Glomerular visceral epithelial cell (primary cell): ENCODE measurements around the gene SPATA16.
"Not testable (repeated sequence)": the region's sequence is repeated elsewhere in the genome, so short reads cannot be mapped to it uniquely, and the experiment has no call there.

ENCODE experiments used
- DNase-seq: peaks from one replicate; pipeline ENCODE4 v3.0.0-alpha.2; 2016; ENCODE audit errors: extremely low spot score

SPATA16 gene

DNA sequence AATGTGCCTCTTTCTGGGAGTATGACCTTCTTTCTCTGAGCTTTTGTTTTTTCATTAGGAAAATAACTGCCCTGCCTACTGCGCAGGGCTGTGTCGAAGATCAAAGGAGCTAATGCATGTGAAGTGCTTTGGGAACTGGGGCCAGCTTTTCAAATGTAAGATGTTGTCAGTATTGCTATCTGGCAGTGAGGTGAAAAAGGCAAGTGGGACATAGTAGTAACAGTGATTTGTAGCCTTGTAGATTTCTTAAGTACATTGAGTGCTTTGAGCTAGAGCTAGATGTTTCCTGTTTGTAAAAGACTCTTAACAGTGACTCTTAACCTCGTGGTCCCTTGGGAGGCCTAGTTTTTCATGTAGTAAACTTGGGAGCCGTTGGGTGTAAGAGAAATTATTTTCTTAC, 264.0 kb downstream of the SPATA16 start:
- no peak for DNase-seq

DNA sequence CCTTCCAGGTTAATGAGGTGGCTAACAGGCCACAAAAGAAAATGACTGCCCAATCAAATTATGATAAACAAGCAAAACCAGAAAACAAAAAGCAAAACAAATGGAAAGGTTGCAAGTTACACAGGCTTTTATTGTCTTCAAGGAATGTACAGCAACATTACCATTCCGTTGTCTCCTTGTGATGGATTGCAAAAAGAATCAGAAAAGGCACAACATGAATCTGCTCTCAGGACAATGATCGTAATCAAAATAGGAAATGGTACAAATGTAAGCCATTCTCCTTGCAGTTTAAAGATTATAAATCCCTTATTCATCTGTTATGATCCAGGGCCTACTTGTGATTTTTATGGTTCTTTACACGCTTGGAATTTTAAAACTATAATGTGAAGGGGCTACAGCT, 264.7 kb downstream of the SPATA16 start:
- DNase-seq, result no peak

DNA sequence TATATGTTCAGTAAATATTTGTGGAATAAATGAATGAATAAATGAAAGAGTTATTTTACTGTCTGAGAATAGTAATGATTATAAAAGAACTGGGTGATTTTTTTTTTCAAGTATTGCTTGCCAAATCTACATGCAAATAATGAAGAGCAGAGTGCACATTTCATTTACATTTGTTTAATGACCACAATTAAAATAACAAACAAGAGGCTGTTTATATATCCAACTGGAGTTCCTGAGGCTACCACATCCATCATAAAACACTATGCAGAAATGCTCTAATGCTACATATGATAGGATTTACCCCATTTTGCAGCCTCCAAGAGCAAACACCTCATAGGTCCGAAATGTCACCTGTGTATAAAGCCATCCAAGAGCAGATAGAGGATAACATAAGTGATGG, 266.0 kb downstream of the SPATA16 start:
- DNase-seq, result no peak

DNA sequence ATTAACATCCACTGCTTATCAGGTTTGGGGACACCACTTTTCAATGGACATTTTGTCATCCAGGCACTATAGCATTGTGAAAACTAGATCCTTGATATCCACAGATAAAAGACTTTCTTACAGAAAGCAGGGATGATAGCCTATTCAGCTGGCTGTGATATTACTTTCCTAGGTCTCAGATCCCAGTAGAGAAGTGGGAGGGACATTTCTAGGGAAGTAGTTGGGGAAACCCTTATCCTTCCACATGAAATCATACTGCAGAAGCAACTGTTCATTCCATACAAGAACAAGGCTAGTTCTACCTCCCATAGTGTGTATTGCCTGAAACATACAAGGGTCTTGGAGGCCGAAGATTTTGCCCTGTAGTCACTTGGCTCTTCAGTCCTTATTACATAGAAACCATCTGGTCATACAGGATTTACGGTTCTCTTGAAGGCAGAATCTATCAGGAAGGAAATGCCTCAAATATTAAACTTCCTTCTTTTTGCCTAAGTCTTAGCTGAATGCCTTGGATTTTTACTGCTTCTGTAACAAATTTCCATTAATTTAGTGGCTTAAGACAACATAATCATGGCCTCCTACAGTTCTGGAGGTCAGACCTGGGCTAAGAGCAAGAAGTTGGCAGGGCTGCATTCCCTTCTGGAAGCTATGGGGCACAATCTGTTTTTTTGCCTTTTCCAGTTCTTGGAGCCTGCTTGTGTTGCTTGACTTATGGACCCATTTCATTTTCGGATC, 271.1 kb downstream of the SPATA16 start:
- no peak for DNase-seq

DNA sequence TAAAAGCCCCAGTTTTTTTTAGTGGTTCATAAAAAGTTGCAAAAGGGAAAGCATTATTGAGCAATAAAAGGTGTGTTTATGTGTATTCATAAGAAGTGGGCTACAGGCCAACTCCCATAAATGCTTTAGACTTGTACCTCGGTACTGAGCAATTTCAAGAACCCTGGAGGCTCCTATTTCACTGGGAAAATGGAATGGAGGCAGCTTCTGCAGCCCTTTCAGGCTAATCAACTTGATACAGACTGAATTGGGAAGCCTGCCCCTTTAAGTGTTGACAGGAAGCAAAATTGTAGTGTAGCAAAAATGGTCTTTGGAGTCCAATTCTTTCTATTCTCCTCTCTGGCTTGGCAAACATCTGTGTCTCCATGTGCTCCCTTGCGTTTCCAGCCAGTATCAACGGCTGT, 271.7 kb downstream of the SPATA16 start:
- no peak for DNase-seq

DNA sequence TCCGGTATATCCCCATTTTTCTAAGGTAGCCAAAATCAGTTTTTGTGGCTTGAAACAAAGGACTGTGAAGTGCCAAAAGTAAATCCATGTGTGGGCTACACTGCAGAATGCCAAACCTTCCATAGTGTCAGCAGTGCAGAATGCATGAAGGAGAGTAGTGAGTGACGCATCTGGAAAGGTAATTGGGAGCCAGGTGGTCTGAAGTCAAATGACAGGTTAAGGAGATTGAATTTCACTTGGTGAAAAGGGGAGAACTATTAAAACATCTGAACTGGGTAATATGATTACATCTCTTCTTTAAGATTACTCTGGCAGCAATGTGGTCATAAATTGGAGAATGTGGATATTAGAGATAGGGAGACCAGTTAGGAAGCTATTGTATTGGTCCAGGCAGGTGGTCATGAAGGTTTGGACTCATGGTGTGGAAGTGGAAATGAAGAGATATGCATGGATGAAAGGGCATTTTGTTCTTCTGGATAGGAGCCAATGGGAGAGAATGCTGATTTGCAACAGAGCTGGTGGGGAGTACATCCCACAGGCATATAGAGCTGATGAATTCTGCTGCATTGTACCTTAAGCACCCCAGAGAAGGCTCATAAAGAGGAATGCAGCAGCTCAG, 272.3 kb downstream of the SPATA16 start:
- DNase-seq, result no peak

DNA sequence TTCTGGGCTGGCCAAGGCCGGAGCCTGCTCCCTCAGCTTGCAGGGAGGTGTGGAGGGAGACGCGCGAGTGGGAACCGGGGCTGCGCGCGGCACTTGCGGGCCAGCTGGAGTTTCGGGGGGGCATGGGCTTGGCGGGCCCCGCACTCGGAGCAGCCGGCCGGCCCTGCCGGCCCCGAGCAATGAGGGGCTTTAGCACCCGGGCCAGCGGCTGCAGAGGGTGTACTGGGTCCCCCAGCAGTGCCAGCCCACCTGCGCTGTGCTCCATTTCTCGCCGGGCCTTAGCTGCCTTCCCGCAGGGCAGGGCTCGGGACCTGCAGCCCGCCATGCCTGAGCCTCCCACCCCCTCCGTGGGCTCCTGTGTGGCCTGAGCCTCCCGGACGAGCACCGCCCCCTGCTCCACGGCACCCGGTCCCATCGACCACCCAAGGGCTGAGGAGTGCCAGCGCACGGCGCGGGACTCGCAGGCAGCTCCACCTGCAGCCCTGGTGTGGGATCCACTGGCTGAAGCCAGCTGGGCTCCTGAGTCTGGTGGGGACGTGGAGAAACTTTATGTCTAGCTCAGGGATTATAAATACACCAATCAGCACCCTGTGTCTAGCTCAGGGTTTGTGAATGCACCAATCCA, 274.2 kb downstream of the SPATA16 start:
- not testable (repeated sequence) for DNase-seq

DNA sequence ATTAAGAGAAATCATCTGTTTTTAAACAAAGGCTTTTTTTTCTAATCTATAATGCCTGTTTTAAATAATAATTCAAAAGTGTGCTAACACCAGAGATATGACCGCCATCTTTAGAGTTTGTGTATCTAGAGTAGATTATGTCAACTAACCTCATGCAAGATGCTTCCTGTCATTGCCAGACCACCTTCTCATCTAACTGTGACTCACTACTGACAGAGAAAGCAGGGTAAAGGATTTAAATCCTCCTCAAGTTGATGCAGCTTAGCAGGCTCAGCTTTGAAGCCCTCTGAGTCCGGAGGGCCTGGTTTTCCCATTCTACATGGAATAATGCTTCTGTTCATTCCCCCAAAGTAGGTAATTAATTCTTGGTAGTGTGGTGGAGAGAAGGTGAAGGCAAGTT, 282.0 kb downstream of the SPATA16 start:
- DNase-seq, result no peak

DNA sequence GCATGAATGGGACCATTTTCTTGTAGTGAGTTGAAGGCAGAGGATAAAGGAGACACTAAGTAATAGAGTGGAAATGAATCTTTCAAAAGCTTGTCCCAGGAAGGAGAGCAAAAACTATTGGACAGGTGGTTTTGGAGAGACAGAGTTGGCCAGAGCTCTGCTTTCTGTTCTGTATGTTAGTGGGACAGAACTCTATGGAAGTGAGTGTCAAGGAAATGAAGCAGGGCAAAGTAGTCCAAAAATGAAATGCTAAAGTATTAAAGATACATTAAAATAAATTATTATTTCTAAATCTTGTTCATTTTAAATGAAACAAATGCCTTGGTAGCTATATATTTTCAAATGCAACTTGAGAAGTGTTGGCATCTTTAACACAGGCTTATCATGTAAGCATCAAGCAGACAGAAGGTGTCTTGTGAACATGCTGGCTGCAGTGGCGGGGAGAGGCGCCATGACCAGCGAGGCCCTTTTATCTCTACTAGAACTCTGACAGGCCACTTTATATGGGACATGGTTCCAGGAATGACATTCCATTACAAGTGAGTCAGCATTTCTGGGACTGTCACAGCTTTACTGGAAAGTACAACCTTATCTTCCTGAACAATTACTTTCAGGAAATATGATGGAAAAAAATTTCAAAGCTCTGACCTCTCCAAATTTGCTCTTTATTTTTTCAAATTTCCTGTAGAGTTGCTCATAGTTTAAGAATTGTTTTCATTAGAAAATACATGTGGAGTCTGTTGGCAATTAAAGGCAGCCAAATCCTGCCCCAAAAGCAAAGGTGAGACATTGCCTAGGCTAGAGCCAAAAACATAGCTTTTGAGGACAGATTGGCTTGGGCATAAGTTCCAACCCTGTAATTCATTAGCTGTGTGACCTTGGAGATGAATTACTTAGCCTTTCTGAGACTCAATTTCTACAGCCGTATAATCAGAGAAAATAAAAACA, 284.0 kb downstream of the SPATA16 start:
- DNase-seq, result peak; percentile 8

DNA sequence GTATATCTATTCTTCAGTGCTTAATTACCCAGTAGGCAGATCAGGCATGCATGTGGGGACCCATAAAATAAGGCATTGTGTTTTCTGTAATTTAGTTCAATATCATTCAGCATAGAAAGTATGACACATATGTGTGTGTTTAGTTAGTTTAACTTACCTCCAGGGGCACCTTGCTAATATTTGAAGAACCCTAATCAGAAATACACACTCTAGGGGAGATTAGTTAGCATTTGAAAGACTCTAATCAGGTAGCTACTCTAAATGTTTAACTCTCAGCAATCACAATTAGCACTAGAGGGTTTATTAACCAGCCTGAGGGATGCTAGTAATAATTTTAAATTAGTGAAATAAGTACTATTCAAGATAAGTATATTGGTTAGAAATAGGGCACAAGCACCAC, 286.0 kb downstream of the SPATA16 start:
- no peak for DNase-seq

DNA sequence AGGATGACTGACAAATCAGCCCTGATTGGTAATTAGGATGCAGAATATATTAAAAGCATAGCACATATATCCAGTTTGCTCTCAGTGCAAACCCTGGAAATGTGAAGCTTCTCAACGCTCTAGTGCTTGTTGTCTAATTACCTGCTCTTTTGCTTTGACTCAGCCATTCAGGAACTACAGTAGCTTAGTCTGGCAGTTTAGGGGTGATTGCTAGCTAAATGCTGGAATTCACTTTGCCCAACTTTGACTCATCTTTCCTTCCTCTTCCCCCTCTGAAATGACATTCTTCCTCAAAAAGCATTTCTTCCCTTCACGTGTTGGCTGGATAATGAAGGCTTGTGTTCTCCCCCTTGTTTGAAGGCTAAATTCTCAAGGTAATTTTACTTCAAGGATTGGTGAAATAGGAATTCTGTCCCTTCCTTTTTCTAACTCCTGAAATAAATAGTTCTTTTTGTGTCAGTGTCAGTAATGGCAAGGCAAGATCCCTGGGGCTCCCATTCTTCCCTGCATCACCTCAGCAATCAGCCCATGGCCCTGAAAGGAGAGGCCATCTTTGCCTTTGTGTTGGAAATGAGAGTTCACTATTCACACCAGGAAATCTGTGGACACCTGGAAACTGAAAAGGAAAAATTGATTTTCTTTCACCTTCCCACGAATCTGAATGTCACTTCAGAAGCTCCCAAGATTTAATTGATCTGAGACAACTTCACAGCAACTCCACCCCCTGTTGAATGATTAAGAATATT, 286.9 kb downstream of the SPATA16 start:
- DNase-seq, result no peak

DNA sequence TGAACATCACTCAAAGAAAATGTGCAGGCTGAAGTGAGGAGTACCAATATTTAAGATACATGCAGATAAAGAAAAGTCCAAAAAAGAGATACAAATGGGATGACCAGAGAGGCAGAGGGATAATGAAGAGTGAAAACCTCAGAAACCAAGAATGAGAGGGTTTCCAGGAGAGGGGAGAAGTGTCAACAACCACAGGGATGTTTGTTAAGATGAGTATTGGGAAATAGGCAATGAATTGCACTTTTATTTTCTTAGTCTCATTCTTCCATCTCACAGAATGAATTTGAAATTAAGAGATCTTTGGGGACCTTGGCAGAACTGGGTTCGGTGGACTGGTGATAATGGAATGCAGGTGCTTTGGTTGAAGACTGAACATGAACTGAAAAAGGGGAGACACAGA, 288.0 kb downstream of the SPATA16 start:
- no peak for DNase-seq

DNA sequence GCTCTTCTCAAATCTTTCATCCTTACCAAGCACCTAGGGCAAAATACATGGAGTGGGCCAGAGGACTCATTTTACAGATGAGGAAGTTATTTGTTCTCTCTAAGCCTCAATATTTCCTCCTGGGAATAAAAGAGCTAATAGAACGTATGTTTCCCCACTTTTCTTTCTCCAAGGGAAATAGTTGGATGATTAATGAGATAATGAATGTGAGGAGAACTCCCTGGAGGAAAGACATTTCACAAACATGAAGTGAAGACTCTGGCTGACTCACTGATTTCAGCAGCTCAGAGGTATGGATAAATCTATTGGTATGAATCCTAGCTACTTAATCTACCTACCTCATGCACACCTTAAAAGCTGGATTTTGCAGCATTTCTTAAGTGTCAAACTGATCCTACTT, 292.1 kb downstream of the SPATA16 start:
- peak; percentile 18 for DNase-seq

DNA sequence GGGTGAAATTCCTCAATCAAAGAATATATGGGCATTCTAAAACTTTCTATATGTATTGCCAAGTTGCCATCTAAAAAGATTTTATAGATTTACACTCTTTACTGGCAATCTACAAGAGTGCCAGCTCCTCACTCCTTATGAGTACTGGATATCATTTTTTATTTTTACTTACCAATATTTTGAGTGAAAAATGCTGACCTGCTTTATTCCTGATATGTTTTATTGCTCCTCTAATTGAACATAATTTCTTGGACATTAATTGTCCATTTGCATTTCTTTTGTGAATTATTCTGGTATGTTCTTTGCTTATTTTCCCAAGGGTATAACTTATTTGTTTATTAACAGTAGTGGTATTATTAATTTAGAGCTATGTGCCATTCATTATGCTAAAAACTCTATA, 293.7 kb downstream of the SPATA16 start:
- no peak for DNase-seq

DNA sequence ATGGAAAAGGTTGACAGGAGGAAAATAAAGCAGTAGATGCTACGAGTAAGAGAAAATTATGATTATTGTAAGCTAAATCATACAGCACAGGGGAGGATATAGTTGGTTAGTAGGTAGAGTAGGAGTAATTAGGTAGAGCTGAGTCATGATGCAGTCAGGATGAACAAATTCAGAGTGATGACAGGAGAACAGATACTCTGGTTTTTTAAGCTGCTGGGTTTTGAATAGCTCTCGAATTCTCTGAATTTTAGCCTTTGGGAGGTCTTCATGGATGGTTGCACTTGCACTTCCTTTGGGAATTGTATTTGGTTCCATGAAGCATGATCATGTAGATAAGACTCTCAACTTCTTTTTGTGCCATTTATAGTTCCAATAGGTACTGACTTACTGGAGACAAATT, 294.3 kb downstream of the SPATA16 start:
- peak; percentile 74 for DNase-seq

DNA sequence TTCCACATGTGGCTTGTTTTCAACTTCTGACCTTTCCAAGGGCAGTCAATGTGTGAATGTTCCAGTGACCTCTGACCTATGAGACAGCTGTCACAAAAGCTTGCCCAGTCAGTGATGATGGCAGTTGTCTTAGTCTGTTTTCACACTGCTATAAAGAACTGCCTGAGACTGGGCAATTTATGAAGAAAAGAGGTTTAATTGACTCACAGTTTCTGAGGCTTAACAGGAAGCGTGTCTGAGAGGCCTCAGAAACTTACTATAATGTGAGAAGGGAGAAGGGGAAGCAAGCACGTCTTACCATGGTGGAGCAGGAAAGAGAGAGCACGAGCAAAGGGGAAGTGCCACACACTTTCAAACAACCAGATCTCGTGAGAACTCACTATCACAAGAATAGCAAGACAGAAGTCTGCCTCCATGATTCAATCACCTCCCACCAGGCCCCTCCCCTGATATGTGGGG, 294.9 kb downstream of the SPATA16 start:
- no peak for DNase-seq

DNA sequence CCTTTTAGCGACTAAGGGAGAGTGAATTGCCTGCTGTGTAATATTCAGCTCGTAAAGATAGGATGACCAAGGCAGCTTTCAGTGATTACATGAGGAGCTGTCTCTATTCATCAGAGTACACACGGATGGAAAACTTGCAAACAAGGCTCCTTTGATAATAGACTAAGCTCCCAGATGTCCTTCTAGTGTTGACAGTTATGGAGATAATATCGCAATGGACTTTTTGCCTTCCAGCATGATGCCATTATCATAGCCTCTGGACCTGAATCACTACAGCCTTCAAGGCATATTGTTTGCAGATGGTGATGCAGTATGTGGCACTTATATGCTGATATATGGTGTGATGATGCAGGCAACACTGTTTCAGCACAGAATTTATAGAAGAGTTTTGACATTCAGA, 296.6 kb downstream of the SPATA16 start:
- no peak for DNase-seq

DNA sequence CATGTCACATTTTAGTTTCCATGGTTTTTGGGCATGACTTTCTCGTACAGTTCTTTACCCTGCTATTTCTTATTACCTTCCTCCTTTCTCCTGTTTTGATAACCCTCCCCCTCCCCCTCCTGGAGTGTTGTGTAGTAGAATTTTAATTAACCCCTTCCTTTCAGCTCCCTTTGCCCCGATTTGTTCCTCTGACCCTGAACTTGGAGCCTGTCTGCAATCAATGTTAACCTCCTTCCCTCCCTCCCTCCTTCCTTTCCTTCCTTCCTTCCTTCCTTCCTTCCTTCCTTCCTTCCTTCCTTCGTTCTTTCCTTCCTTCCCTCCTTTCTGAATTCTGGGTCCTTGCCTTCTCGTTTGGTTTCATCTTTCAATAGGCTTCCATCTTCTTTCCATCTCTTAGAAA, 300.1 kb downstream of the SPATA16 start:
- DNase-seq, result no peak

DNA sequence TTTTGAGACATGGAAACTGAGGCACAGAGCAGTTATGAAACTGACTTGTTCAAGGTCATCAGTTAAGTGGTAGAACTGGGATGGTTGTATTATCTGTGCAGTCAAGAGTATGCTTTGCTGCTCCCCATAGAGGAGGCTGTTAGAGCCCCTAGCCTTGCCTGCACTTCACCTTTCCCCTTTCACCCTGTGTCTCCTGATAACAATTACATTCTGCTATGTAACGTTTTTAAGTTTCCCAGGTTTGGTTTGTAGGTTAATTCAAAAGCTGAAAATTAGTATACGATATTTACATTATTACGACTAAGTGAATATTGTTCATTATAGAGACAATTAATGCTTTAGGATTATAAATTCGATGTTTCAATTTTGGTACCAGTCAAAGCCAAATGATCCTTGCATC, 300.6 kb downstream of the SPATA16 start:
- no peak for DNase-seq

DNA sequence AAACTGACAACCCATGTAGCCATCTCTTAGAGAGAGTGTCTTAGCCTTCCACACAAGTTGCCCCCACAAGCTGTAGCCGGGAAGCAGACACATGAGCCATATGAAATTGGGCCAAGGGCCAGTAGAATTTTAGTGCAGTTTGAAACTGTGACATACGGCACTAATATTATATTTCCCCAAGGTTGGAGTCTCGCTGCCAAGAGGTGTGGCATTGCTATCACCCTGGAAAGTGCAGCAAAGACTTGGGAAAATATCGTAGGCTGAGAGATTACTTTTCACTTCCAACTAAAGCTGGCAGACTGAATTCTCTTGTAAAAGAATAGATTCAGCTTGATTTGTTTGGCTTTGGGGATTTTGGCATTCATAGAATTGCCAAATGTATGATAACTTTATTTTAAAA, 301.4 kb downstream of the SPATA16 start:
- no peak for DNase-seq
